Measurements from ENCODE around the gene TMEM258.

DNA sequence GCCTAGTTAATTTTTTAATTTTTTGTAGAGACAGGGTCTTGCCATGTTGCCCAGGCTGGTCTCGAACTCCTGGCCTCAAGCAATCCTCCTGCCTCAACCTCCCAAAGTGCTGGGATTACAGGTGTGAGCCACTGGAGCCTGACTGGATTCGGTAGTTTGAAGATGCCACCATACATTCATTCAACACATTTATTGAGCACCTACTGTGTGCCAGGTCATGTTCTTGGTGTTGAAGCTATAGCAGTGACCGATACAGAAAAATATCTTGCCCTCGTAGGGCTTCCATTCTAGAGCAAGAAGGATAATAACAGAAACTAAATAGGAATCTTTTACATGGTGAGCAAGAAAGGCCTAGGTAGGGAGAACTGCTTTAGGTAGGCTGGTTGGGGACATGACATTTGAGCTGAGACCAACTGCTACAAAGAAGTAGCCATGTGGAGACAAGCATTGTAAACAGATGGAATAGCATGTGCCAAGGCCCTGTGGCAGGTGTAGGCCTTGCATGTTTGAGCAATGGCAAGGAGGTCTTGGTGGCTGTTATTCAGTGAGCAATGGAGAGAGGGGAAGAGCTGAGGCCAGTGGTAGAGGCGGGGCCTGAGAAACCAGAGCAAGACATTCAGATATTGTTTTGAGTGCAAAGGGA is 41.6 kb downstream of the TMEM258 start:
- TF ChIP-seq EZH2 (IDR thresholded peaks at IDR 0.05; ENCODE audit: borderline replicate concordance, insufficient read depth, low read depth, low read length, poor library complexity, severe bottlenecking): no peak
- TF ChIP-seq, protein P1, sequence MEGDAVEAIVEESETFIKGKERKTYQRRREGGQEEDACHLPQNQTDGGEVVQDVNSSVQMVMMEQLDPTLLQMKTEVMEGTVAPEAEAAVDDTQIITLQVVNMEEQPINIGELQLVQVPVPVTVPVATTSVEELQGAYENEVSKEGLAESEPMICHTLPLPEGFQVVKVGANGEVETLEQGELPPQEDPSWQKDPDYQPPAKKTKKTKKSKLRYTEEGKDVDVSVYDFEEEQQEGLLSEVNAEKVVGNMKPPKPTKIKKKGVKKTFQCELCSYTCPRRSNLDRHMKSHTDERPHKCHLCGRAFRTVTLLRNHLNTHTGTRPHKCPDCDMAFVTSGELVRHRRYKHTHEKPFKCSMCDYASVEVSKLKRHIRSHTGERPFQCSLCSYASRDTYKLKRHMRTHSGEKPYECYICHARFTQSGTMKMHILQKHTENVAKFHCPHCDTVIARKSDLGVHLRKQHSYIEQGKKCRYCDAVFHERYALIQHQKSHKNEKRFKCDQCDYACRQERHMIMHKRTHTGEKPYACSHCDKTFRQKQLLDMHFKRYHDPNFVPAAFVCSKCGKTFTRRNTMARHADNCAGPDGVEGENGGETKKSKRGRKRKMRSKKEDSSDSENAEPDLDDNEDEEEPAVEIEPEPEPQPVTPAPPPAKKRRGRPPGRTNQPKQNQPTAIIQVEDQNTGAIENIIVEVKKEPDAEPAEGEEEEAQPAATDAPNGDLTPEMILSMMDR (IDR thresholded peaks at IDR 0.05): no peak
